HG02623 (cell line): ENCODE data around the gene CIART.

Experiments
- ATAC-seq: cut with Tn5 transposase; IDR thresholded peaks from one replicate; pipeline ENCODE4 v1.9.1; 2021; ENCODE audit warnings: moderate library complexity; ENCODE audit not compliant: unreplicated experiment

Gene CIART

GRCh38 chr1:150261367-150261766 lies 21.0 kb upstream of the CIART start:
- ATAC-seq: no peak

GRCh38 chr1:150262388-150263320 lies 19.7 kb upstream of the CIART start:
- ATAC-seq: no peak

GRCh38 chr1:150263549-150263948 lies 18.8 kb upstream of the CIART start:
- ATAC-seq: no peak

- ATAC-seq: no peak
Measured at GRCh38 chr1:150267896-150268295, 14.5 kb upstream of the CIART start.

- ATAC-seq: no peak
Measured at GRCh38 chr1:150268340-150268704, 14.0 kb upstream of the CIART start.

- ATAC-seq: peak; percentile 84
Measured at GRCh38 chr1:150268705-150269403, 13.5 kb upstream of the CIART start, which contains the start of gene APH1A. TSS of gene APH1A (minus strand) at chr1:150269016. CDS start at chr1:150268810, 206 bp downstream.

- ATAC-seq: no peak
Measured at GRCh38 chr1:150269451-150269850, 12.9 kb upstream of the CIART start.

GRCh38 chr1:150271291-150271959 lies 10.9 kb upstream of the CIART start:
- no peak for ATAC-seq

- no peak for ATAC-seq
Measured at GRCh38 chr1:150273311-150273710, 9.0 kb upstream of the CIART start.

GRCh38 chr1:150280138-150280707 lies 2.1 kb upstream of the CIART start:
- no peak for ATAC-seq

- no peak for ATAC-seq
Measured at GRCh38 chr1:150281221-150281757, 1.1 kb upstream of the CIART start.

- no peak for ATAC-seq
Measured at GRCh38 chr1:150282558-150282958, 204 bp downstream of the CIART start.

GRCh38 chr1:150283260-150283659 lies 906 bp downstream of the CIART start:
- ATAC-seq: no peak

GRCh38 chr1:150288382-150288781 lies 6.0 kb downstream of the CIART start:
- no peak for ATAC-seq

GRCh38 chr1:150288822-150289221 lies 6.5 kb downstream of the CIART start:
- ATAC-seq: no peak

GRCh38 chr1:150293433-150294253 lies 11.3 kb downstream of the CIART start, which contains the start of gene MRPS21:
TSS of gene MRPS21 (plus strand) at chr1:150293861. CDS start at chr1:150294367, 506 bp downstream.
- ATAC-seq: peak; percentile 89

GRCh38 chr1:150295476-150295875 lies 13.1 kb downstream of the CIART start:
- ATAC-seq: no peak

GRCh38 chr1:150299716-150300115 lies 17.4 kb downstream of the CIART start:
- no peak for ATAC-seq

- no peak for ATAC-seq
Measured at GRCh38 chr1:150302338-150302737, 20.0 kb downstream of the CIART start.

GRCh38 chr1:150302902-150303301 lies 20.5 kb downstream of the CIART start:
- ATAC-seq: no peak
